DMS 273 (cell line): ENCODE results near the gene SHQ1.

Experiments used
- DNase-seq: peaks from one replicate; lab custom pipeline; 2025; ENCODE audit not compliant: unreplicated experiment; lab: John Stamatoyannopoulos, UW

The SHQ1 gene

GRCh38 chr3:72847751-72848702 is at the start of gene SHQ1:
SHQ1 (minus strand) TSS chr3:72848445; CDS start chr3:72848340, 105 bp downstream.
- DNase-seq, result peak; percentile 97

GRCh38 chr3:72897758-72898007 is 49.4 kb upstream of the SHQ1 start:
- DNase-seq, result no peak

GRCh38 chr3:72896996-72897757 is 48.9 kb upstream of the SHQ1 start:
- DNase-seq, result no peak

DNA sequence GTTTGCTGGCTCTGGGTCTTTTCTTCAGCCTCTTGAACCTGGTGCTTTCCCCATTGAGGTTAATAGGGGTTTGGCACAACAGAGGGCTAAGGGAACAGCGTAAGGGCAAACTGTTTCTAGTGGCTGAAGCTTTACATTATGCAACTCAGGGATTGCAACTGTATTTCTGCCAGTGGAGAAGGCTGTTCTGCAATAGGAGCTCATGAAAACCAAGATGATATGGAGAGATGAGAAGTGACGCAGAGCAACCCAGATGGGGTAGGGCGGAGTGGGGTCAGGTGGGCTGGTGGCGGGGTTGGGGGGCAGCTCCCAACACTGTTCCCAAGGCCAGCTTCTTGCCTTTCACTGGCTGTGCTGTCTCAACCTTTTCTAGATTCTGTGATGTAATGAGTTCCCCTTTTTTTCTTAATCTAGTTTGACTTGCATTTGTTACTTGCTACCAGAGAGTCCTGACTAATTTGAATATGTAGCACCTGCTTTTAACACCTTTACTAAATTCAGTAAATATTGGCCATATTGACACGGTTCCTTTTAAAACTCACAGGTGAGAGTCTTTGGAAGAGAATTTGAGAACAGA is 46.8 kb upstream of the SHQ1 start:
- DNase-seq, result no peak

- peak; percentile 20 for DNase-seq
Measured at GRCh38 chr3:72892870-72893269, 44.6 kb upstream of the SHQ1 start.

DNA sequence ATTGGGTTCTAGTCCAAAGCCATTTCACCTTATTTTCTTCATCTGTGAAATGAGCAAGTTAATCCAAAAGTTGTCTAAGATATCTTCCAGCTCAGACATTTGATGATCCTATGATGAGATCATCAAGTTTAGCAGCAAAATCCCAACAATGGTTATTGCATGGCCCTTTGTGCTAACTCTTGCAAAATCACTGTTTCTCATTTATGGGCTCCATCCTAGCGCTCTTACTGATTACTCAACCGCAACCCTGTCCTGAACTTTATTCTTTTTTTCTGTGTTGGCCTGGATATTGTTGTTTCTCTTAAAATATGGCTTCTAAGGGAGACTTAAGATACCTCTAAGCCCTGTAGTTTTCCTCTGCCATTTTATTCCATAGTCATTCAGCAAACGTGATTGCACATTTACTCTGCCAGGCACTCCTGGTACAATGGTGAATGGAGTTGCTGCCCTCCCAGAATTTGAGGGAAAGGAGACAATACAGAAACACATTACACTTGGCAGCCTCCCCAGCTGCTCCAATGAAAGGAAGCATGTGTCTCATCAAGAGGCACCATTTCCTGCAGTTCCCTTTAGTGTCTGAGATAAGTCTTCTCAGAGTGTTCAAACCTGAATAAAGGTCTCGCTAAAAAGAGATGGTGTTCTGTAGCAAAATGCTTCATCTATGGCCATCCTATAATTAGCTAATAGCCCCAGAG is 44.0 kb upstream of the SHQ1 start:
- DNase-seq, result peak; percentile 16

DNA sequence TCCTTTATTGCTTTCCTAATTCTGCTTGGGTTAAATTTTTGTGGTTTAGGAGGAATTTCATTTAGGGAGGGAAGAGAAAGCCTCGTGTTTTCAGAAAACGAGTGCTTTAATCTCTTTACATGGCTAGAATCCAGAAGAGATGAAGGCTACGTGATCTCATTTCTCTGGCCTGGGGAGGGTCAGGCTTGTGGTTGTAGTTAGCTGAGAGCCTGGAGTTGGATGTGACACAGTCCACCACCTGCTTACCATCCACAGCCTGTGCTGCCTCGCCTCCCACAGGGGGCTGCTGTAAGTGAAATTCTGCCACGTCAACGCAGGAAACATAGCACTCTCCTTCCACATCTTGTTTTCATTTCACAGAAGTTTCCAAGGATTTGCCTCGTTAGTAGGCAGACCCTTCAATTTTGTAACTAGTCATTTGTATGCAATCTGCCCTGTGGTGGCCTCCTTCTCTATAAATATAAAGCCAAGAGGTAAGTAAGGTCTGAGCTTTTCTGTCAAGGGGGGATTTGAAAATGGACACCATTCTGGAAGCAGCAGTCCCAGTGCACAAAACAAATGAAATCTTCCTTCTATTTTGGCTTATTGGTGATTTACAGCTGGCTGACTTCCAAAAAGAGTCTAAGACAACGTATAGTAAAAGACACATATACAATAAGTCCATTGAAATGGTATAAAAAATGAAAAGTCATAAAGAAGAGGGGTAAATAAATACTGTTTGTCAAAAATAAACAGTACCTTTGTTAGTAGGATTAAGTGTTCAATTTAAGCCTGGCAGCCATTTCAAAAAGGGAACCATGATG is 43.0 kb upstream of the SHQ1 start:
- DNase-seq, result peak; percentile 59

GRCh38 chr3:72890166-72890925 is 42.1 kb upstream of the SHQ1 start:
- DNase-seq, result no peak

DNA sequence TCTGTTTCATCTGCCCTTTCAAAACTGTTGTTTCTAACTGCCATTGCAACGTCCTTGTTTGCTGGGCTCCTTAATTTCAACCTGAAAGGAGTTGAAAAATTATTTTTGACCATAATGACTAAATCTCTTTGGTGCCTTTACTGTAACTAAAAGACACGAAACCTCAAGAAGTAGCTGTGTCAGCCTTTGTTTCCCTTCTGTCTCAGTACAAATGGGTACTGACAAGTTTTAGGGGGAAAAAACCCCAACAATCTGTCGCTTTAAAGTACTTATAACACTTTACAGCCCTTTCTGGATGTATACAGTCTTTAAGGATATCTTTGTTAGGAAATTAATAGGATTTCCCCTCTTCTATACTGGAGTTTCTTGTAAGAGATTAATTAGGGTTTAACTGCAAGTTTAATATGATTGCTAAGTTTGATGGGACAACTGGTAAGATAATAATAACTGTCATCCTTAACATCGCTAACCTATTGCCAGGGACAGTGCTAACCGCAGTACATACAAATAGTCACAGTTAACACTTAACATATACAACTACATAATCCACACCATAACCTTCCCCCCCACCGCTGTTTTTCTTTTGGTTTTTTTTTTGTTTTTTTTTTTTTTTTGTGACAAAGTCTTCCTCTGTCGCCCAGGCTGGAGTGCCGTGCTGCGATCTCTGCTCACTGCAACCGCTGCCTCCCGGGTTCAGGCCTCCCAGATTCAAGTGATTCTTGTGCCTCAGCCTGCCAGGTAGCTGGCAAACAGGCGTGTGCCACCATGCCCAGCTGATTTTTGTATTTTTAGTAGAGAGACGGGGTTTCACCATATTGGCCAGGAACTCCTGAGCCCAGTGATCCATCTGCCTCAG is 41.3 kb upstream of the SHQ1 start:
- DNase-seq, result no peak

DNA sequence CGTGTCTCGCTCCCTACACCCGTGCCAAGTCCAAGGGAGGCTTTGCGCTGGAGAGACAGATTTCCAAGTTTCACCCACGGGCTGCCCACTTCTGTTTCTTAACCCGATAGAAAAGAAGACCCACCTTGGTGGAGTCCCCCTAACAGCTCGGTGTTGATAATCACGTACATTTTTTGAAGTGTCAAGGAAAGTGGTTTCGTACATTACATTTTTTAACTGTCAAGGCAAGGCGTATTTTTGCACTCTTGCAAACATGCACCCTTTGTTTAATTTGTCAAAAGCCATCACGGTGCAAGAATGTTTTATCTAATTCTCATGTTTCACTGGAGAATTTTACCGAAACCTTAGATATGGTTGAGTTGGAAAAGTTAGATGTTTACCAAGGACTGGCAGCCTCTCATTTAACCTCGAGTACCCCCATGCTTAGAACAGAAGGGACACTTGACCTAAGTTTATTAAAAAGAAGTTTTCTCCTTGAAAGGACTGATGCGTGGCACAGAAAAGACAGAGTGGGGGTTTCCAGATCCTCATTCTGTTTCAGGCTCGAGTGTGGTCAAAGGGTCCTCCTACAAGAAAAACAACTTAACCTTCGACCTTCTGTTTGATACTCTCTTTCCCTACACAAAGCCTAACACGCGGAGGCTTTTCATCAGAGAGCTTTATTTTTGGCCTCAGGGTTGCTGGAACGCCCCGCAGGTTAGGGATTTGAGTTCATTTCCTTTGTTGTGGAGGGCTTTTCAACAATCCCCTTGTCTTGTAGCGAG is 40.5 kb upstream of the SHQ1 start:
- DNase-seq, result peak; percentile 39

DNA sequence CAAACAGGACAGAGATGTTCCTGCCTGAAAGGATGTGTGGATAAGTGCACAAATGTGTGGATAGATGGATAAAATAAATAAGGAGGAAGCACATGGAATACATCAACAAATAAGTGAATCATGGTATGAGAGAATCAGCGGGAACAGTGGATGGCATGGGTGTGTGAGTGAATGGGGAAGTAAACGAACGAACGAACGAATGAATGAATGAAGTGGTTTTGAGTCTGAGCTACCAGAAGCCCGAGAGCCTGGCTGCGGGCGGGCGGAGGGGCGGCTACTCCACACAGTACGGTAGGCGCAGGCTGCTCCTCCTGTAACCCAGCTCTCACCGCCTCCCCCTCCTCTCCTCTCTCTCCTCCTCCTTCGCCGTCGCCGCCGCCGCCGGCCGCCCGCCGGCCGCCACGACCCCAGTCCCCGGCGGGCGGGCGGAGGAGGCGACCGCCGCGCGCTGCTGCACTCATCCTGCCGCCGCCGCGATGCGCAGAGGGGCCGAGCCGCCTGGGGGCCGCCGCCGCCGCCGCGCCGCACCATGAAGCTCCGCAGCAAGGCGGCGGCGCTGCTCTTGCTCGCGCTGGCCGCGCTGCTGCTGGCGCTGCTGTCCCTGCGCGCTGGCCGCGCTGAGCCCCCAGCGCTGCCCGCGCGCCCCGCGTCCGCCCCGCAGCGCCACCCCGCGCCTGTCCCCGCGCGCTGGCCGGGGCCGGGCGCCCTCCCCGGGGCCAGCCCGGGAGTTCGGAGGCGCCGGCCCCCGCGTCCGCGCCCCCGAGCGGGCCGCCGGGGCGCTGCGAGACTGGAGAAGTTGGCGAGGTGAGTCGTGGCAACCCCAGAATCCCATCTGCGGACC is 39.7 kb upstream of the SHQ1 start, which contains the start of gene GXYLT2:
TSS of gene GXYLT2 (plus strand) at position 342 of the 841 bp plus-strand sequence. CDS start at position 530, 188 bp downstream.
- DNase-seq, result peak; percentile 81

DNA sequence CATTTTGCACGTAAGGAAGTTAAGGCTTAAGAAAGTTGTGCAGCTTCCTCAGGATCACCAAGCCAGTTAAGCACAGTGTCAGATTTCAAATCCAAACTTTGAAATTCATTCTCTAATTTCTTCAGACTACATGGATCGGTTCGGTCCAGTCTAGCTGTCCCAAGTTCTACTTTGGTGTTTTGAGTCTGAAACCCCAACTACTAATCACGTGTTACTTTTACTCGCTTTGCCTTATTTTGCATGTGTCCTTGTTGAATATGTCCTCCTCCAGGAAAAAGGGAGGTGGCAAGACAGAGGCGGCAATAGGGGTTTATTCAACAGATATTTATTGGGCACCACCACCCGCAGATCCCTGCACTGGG is 39.1 kb upstream of the SHQ1 start:
- peak; percentile 26 for DNase-seq

- DNase-seq, result no peak
Measured at GRCh38 chr3:72872183-72872582, 23.9 kb upstream of the SHQ1 start.

GRCh38 chr3:72862314-72863090 is 14.3 kb upstream of the SHQ1 start:
- no peak for DNase-seq

DNA sequence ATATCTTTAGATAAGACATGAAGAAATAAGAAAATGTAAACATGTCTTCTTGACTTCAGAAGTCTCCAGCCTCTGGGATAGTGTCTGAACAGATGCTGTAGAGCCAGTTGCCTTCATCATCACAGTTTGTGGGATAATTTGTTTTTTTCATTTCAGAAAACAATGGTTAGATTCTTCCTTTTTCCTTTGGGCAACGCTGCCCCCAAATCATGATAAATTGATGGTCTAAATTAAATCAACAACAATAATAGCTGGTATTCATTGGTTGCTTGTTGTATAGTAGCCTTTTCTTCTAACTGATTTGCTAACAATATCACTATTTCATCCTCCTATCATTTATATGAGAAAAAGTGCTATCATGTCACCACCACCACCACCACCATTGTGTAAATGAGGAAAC is 12.6 kb upstream of the SHQ1 start:
- no peak for DNase-seq

GRCh38 chr3:72860053-72860452 is 11.8 kb upstream of the SHQ1 start:
- DNase-seq, result no peak
